Measurements from ENCODE around the gene CAMK2G.

CAMK2G gene

DNA sequence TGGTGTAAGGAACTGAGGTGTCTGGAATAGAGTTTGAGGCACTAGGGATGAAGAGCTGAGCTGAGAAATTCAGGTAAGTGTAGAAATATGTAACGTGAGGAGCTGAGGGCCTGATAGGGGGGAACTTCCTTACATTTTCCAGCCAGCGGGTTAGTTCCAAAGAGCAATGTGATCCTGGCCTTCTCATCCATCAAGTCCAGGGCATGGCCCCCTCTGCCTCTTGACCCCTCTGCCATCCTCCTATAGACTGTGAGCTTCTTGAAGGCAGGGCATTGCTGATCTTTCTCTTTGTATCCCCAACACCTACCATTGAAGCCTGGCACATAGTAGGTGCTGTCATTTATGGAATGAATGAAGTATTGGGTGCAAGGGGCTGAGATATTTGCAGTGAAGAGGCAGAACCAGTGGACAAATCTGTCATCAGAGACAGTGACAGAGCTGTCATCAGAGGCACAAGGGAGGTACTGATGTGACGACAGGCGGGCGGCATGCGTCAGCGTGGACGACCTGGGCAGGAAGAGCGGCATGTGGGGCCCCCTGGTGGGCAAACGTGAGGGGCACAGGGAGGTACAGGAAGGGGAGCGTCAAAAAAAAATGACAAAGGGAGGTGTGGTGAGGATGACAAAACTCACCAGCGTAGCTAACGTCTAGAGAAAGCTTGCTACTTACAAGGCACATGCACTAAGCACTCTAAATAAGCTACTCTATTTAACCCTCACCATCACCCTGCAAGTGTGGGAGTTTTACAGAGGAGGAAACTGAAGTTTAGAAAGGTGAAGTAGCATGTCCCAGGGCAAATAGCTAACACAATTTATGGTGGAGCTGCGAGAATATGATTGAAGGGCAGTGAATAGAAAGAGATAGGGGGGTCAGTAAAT is 5.2 kb upstream of the CAMK2G start:
- peak; percentile 86 for DNase-seq (ENCODE audit: low read depth, low spot score)

GRCh38 chr10:73878365-73878764 is 4.0 kb upstream of the CAMK2G start:
- DNase-seq (ENCODE audit: low read depth, low spot score) = no peak

DNA sequence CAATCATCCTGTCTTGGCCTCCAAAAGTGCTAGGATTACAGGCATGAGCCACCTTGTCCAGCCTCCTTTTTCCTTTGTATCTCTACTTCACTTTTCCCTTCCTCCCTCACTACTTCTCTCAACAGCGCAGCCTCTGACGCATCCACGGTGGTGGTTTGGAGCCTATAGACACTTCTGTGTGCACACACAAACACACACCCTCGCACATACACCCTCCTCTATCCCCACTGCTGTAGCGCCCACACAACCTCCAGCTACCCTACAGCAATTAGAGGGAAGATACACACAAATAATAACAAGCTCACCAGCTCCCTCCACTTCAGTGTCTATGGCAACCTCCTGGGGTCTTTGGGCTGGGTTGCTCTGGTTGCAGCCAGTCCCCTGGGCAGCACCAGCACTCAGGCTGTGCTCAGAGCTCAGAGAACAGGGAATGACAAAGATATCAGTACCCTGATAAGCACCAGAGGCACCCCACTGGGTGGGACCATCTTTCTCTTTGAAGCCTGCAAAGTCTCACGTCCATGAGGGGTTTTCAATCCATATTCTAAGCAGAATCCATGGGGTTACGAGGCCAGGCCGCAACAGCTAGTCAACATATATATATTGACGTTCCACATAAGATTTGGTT is 3.3 kb upstream of the CAMK2G start:
- no peak for DNase-seq (ENCODE audit: low read depth, low spot score)

DNA sequence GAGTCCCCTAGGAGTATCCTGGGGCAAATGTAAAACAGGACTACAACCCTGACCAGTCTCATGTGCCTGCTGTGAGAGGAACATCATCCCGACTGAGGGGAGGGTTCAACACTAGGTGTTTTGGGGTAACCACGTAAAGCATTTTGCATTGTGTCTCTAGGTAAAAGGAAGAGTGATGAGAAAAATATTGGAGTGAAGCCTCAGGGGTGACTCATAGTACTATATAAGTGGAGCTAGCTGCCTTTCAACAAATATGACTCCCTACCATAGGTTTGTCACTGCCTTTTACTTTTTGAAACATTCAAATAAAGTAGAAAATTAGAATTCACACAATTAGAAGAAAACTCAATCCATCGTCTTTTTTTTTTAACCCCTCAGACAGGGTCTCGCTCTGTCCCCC is 2.6 kb upstream of the CAMK2G start:
- DNase-seq (ENCODE audit: low read depth, low spot score) = no peak

DNA sequence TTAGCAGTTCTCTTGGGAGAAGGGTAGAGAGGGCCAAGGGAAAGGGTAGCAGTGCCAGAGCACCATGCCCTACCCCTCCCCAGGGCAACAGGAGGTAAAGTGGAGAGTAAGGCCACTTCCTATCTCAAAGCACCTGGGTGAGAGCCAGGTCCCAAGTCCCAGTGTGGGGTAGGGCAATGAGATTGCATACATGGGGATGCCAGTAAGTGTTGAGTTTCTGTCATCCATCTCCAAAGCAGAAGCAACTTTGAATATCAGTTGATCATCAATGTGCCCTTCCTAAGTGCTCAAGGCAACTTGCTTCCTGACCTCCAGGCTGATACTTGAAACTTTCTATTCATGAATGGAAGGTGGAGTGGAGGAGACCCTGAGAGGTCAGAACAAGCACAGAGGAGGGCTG is 2.2 kb upstream of the CAMK2G start:
- DNase-seq (ENCODE audit: low read depth, low spot score) = no peak

DNA sequence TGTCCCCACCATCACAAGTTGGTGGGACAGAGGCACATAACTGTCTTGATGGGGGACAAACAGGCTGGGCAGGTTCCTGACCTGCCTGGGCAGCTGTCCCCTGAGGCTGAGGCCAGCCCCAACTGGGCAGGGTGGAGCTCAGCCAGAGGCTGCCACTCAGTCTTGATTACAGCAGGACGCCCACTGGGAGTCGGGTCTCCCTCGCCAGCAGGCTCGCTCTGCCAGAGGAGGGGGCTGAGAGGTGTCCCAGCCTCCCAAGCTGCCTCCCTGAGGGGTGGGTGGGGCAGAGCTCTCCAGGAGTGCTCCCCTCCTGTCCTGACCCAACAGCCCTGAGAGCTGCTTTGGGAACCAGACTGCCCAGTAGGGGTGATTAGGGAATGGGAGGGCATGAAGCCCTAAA is 1.8 kb upstream of the CAMK2G start:
- DNase-seq (ENCODE audit: low read depth, low spot score) = no peak

DNA sequence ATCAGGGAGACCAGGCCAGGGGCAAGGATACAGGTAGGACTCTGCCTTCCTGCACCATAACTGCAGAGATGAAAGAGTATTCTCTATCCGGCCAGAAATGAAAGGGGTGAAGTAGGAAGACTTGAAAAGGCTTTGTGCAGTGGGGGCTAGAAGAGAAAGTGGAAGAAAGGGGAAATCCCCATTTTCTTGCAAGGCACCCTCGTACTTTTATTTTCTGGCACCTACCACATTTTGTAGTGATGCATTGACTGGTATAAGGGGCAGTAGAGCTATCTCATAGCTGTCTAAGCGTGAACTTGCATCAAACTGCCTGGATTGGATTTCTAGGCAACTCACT is 752 bp upstream of the CAMK2G start:
- no peak for DNase-seq (ENCODE audit: low read depth, low spot score)

- no peak for DNase-seq (ENCODE audit: low read depth, low spot score)
Measured at GRCh38 chr10:73873838-73874215, 528 bp downstream of the CAMK2G start.

GRCh38 chr10:73873142-73873837 is 1.1 kb downstream of the CAMK2G start:
- no peak for DNase-seq (ENCODE audit: low read depth, low spot score)

GRCh38 chr10:73872190-73872710 is 2.1 kb downstream of the CAMK2G start:
- DNase-seq (ENCODE audit: low read depth, low spot score) = no peak

GRCh38 chr10:73871295-73872189 is 2.8 kb downstream of the CAMK2G start:
- DNase-seq (ENCODE audit: low read depth, low spot score) = no peak

- DNase-seq (ENCODE audit: low read depth, low spot score) = no peak
Measured at GRCh38 chr10:73868655-73869195, 5.6 kb downstream of the CAMK2G start.

- DNase-seq (ENCODE audit: low read depth, low spot score) = no peak
Measured at GRCh38 chr10:73867871-73868631, 6.3 kb downstream of the CAMK2G start.

DNA sequence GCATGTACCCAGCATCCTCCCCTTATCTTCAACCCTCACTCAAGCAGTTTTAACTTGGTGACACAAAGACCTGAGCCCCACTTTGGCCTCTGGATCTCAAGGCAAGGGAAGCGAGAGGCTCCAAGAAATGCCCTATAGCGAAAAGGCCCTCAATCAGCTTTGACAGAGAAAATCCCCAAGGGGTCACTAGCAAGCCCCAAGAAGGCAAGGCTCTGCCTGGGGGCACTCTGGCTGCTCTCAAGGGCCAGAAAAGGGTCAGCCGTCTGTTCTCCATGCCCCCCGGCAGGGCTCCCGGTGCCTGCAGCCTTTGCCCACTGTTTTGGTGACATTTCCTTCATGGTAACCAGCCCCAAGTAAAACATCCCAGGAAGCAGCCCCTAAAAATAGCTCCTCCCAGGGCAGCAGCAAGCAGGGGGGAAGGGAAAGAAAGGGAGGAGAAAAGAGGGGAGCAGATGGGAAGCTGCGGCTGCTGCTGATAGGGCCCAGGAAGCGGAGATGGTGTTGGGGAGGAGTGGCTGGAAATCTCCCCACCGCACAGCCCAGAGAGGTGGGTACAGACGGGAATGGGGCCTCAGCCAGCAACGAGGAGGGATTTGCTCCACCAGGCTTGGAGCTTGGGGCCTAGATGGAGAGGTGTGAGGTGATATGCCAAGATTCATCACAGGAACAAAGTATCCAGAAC is 7.1 kb downstream of the CAMK2G start:
- DNase-seq (ENCODE audit: low read depth, low spot score) = no peak

DNA sequence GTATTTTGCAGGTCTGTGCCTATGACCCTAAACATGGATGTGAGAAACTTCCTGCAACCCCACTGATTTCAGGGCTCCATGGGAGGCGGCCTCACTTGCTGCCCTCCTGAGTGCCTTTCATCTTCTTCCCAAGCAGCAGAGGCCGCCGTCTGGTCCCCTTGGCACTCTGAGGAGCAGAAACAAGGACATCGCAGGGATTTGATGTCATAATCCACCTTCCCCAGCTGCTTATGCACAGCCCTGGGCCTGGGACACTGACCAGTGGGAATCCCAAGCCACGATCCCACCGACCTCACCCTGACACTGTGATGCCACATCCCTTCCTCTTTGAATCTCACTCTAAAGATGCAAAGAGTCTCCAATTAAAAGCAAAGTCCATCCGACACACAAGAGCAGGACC is 7.7 kb downstream of the CAMK2G start:
- no peak for DNase-seq (ENCODE audit: low read depth, low spot score)

- DNase-seq (ENCODE audit: low read depth, low spot score) = no peak
Measured at GRCh38 chr10:73865459-73866442, 8.6 kb downstream of the CAMK2G start.

GRCh38 chr10:73865107-73865458 is 9.3 kb downstream of the CAMK2G start:
- no peak for DNase-seq (ENCODE audit: low read depth, low spot score)

GRCh38 chr10:73864229-73864628 is 10.1 kb downstream of the CAMK2G start:
- DNase-seq (ENCODE audit: low read depth, low spot score) = no peak

All from activated CD4-positive, CD25-positive, alpha-beta regulatory T cell treated with anti-CD3 and anti-CD28 coated beads, Interleukin-2, amount 50 U/mL, for 16 hours (primary cell).